HepG2 (cell line): ENCODE results near the gene PKNOX2.

ENCODE experiments used
- CREM ChIP-seq, 2 experiments: sonication (generic) in 1 of 2; formaldehyde crosslinking in 1 of 2; IDR thresholded peaks; 2 replicates each; pipeline versions ENCODE4 v1.4.0 to v1.6.1; 2016 to 2020; ENCODE audit warnings: antibody characterized with exemption in 1 of 2, mild to moderate bottlenecking in 1 of 2, missing genetic modification reagents in 1 of 2
- TF ChIP-seq, protein P1 (sequence below): sonication (generic); formaldehyde crosslinking; IDR thresholded peaks from 2 replicates; pipeline ENCODE4 v1.8.0; 2022; ENCODE audit warnings: mild to moderate bottlenecking, missing genetic modification reagents
- TF ChIP-seq, protein P2 (sequence below), 2 experiments: IDR thresholded peaks; 2 replicates each; pipeline ENCODE4 v1.6.1; 2011 to 2012; ENCODE audit warnings: low read length in 2 of 2, borderline replicate concordance in 1 of 2, low read depth in 1 of 2, mild to moderate bottlenecking in 1 of 2, moderate library complexity in 1 of 2
- TF ChIP-seq, protein P3 (sequence below): sonication (generic); formaldehyde crosslinking; IDR thresholded peaks from 2 replicates; pipeline ENCODE4 v1.4.0; 2020; ENCODE audit warnings: missing genetic modification reagents

- TF ChIP-seq, protein P1, sequence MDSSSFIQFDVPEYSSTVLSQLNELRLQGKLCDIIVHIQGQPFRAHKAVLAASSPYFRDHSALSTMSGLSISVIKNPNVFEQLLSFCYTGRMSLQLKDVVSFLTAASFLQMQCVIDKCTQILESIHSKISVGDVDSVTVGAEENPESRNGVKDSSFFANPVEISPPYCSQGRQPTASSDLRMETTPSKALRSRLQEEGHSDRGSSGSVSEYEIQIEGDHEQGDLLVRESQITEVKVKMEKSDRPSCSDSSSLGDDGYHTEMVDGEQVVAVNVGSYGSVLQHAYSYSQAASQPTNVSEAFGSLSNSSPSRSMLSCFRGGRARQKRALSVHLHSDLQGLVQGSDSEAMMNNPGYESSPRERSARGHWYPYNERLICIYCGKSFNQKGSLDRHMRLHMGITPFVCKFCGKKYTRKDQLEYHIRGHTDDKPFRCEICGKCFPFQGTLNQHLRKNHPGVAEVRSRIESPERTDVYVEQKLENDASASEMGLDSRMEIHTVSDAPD (CRISPR knock-in tag) = no peak
- no peak for TF ChIP-seq CREM (IDR thresholded peaks at IDR 0.05)
- TF ChIP-seq CREM (CRISPR knock-in tag; IDR thresholded peaks at IDR 0.05) = no peak
- TF ChIP-seq, protein P2, sequence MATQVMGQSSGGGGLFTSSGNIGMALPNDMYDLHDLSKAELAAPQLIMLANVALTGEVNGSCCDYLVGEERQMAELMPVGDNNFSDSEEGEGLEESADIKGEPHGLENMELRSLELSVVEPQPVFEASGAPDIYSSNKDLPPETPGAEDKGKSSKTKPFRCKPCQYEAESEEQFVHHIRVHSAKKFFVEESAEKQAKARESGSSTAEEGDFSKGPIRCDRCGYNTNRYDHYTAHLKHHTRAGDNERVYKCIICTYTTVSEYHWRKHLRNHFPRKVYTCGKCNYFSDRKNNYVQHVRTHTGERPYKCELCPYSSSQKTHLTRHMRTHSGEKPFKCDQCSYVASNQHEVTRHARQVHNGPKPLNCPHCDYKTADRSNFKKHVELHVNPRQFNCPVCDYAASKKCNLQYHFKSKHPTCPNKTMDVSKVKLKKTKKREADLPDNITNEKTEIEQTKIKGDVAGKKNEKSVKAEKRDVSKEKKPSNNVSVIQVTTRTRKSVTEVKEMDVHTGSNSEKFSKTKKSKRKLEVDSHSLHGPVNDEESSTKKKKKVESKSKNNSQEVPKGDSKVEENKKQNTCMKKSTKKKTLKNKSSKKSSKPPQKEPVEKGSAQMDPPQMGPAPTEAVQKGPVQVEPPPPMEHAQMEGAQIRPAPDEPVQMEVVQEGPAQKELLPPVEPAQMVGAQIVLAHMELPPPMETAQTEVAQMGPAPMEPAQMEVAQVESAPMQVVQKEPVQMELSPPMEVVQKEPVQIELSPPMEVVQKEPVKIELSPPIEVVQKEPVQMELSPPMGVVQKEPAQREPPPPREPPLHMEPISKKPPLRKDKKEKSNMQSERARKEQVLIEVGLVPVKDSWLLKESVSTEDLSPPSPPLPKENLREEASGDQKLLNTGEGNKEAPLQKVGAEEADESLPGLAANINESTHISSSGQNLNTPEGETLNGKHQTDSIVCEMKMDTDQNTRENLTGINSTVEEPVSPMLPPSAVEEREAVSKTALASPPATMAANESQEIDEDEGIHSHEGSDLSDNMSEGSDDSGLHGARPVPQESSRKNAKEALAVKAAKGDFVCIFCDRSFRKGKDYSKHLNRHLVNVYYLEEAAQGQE (IDR thresholded peaks at IDR 0.05; ENCODE audit: borderline replicate concordance in 1 of 2, low read depth in 1 of 2, low read length in 2 of 2) = no peak
- TF ChIP-seq, protein P3, sequence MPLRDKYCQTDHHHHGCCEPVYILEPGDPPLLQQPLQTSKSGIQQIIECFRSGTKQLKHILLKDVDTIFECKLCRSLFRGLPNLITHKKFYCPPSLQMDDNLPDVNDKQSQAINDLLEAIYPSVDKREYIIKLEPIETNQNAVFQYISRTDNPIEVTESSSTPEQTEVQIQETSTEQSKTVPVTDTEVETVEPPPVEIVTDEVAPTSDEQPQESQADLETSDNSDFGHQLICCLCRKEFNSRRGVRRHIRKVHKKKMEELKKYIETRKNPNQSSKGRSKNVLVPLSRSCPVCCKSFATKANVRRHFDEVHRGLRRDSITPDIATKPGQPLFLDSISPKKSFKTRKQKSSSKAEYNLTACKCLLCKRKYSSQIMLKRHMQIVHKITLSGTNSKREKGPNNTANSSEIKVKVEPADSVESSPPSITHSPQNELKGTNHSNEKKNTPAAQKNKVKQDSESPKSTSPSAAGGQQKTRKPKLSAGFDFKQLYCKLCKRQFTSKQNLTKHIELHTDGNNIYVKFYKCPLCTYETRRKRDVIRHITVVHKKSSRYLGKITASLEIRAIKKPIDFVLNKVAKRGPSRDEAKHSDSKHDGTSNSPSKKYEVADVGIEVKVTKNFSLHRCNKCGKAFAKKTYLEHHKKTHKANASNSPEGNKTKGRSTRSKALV (CRISPR knock-in tag) = no peak
These were observed 287.5 kb downstream of the PKNOX2 start for GRCh38 chr11:125452125-125452470.
